K562 (cell line): ENCODE results near the gene CARD10. TPM values are rescaled to one million over a fixed set of nuclear protein-coding genes. Genes with fewer than 3 reads are reported as not detected.

ENCODE experiments used
- ATAC-seq: fragments of 200-7000 bp; cut with Tn5 transposase; 3 replicates; pipeline ENCODE4 v1.9.1; 2020; ENCODE audit warnings: moderate library complexity
- BruUV-seq: library from RNA; stranded (reverse); fragments of 400-500 nt; replicated peaks from 2 replicates; lab custom pipeline; 2021; lab: Mats Ljungman, UMichigan
- CTCF ChIA-PET: fragments of 300-600 bp; formaldehyde crosslinking; extraction: SDS; loops from one replicate; lab custom pipeline; 2021; ENCODE audit warnings: low intra/inter-chr PET ratio; lab: Yijun Ruan, JAX
- POLR2A ChIA-PET: fragments of 300-600, 350-650 bp; sonication (Branson Sonifier 250); formaldehyde crosslinking; extraction: SDS; loops from one replicate; lab custom pipeline; 2021; ENCODE audit warnings: antibody characterized with exemption, inconsistent platforms; lab: Yijun Ruan, JAX
- DNase-seq, 4 experiments: peaks; one replicate each; pipeline versions ENCODE4 v3.0.0 to v3.0.0-alpha.2; 2011 to 2018; ENCODE audit warnings: low spot score in 3 of 4, mixed read lengths in 3 of 4; ENCODE audit errors: extremely low read depth in 1 of 4
- FAIRE-seq: peaks from 2 replicates; lab custom pipeline; 2011; peaks lifted over from hg19 to GRCh38; lab: Jason Lieb, UNC
- H2AFZ ChIP-seq: 2 replicates; pipeline ENCODE4 v1.6.0; 2011; ENCODE audit warnings: low read depth, low read length, control low read depth, inconsistent platforms
- H3K27ac ChIP-seq: fragments of 200-600 bp; 3 replicates; pipeline ENCODE4 v1.8.0; 2011; ENCODE audit warnings: low read depth, mild to moderate bottlenecking, control low read depth, inconsistent platforms, low read length, moderate library complexity, mixed read lengths; ENCODE audit errors: extremely low read depth
- H3K27me3 ChIP-seq, 2 experiments: fragments of 300-600 bp in 1 of 2; 2 replicates in 1 of 2; 3 replicates in 1 of 2; pipeline versions ENCODE4 v1.6.0 to v1.8.0; 2011; ENCODE audit warnings: inconsistent platforms in 2 of 2, low read length in 2 of 2, mild to moderate bottlenecking in 1 of 2, mixed read lengths in 1 of 2, moderate library complexity in 1 of 2; ENCODE audit not compliant: control insufficient read depth in 2 of 2, insufficient read depth in 2 of 2
- H3K36me3 ChIP-seq: fragments of 300-600 bp; 3 replicates; pipeline ENCODE4 v1.8.0; 2011; ENCODE audit warnings: mild to moderate bottlenecking, low read length, inconsistent platforms; ENCODE audit not compliant: control insufficient read depth, insufficient read depth
- H3K4me1 ChIP-seq, 2 experiments: fragments of 200-600 bp in 1 of 2; replicated peaks in 1 of 2; 2 replicates in 1 of 2; 3 replicates in 1 of 2; pipeline versions ENCODE4 v1.5.1 to v1.8.0; 2011; ENCODE audit warnings: inconsistent platforms in 2 of 2, low read length in 2 of 2, mild to moderate bottlenecking in 1 of 2, mixed read lengths in 1 of 2, moderate library complexity in 1 of 2; ENCODE audit not compliant: control insufficient read depth in 2 of 2, insufficient read depth in 2 of 2
- H3K4me2 ChIP-seq: 2 replicates; pipeline ENCODE4 v1.6.1; 2011; ENCODE audit warnings: low read length, control low read depth, inconsistent platforms, mixed read lengths; ENCODE audit not compliant: insufficient read depth
- H3K4me3 ChIP-seq: fragments of 200-600 bp; sonication (generic), shearing (Covaris generic); 2 replicates; pipeline ENCODE4 v1.5.1; 2016; ENCODE audit warnings: control low read depth, inconsistent platforms
- H3K79me2 ChIP-seq: fragments of 200-600 bp; 3 replicates; pipeline ENCODE4 v1.8.0; 2011; ENCODE audit warnings: low read length, inconsistent platforms; ENCODE audit not compliant: control insufficient read depth, insufficient read depth
- H3K9ac ChIP-seq, 2 experiments: 2 replicates each; pipeline versions ENCODE4 v1.6.0 to v1.6.1; 2011; ENCODE audit warnings: low read depth in 2 of 2, low read length in 2 of 2, control low read depth in 1 of 2, inconsistent platforms in 1 of 2, mild to moderate bottlenecking in 1 of 2, mixed read lengths in 1 of 2; ENCODE audit not compliant: insufficient read depth in 1 of 2
- H3K9me1 ChIP-seq: one replicate; pipeline ENCODE4 v1.6.0; 2011; ENCODE audit warnings: inconsistent platforms, mild to moderate bottlenecking, low read length, moderate library complexity; ENCODE audit not compliant: control insufficient read depth, insufficient read depth
- H3K9me3 ChIP-seq: replicated peaks from 2 replicates; pipeline ENCODE4 v1.5.1; 2011; ENCODE audit warnings: low read depth, low read length, inconsistent platforms; ENCODE audit not compliant: control insufficient read depth, insufficient read depth
- H4K20me1 ChIP-seq: replicated peaks from 2 replicates; pipeline ENCODE4 v1.6.1; 2011; ENCODE audit warnings: low read length, inconsistent platforms, mixed read lengths; ENCODE audit not compliant: control insufficient read depth, insufficient read depth
- CTCF ChIP-seq, 3 experiments: IDR thresholded peaks in 2 of 3; conservative IDR thresholded peaks in 1 of 3; 2 replicates each; pipeline ENCODE4 v1.5.1; 2011 to 2012; ENCODE audit warnings: low read length in 3 of 3, mild to moderate bottlenecking in 3 of 3, control low read depth in 2 of 3, improper control_type of control experiment in 1 of 3, inconsistent platforms in 1 of 3, low read depth in 1 of 3, mixed read lengths in 1 of 3, moderate library complexity in 1 of 3; ENCODE audit not compliant: insufficient read depth in 2 of 3
- DIDO1 ChIP-seq: fragments of 450-650 bp; IDR thresholded peaks from 2 replicates; pipeline ENCODE4 v1.6.1; 2016; ENCODE audit warnings: low read depth, missing biosample characterization, missing genetic modification characterization
- LEF1 ChIP-seq: fragments of 450-650 bp; IDR thresholded peaks from 2 replicates; pipeline ENCODE4 v1.6.1; 2016; ENCODE audit warnings: mild to moderate bottlenecking
- SIN3A ChIP-seq, 2 experiments: fragments of 150-350 bp in 1 of 2; IDR thresholded peaks; 2 replicates each; pipeline ENCODE4 v1.6.1; 2011 to 2016; ENCODE audit warnings: borderline replicate concordance in 2 of 2, low read depth in 2 of 2, low read length in 2 of 2, mild to moderate bottlenecking in 2 of 2, moderate library complexity in 2 of 2; ENCODE audit not compliant: control insufficient read depth in 1 of 2
- TCF3 ChIP-seq: sonication (generic); formaldehyde crosslinking; IDR thresholded peaks from 2 replicates; pipeline ENCODE4 v1.4.0; 2020; ENCODE audit warnings: mild to moderate bottlenecking, missing genetic modification reagents
- ZC3H4 ChIP-seq: sonication (generic); formaldehyde crosslinking; IDR thresholded peaks from 2 replicates; pipeline ENCODE4 v1.9.0; 2021; ENCODE audit warnings: missing genetic modification reagents, borderline replicate concordance
- ZHX1 ChIP-seq: fragments of 150-350 bp; conservative IDR thresholded peaks from 2 replicates; pipeline ENCODE4 v1.6.1; 2014; ENCODE audit warnings: low read length
- ZNF146 ChIP-seq: IDR thresholded peaks from one replicate; pipeline ENCODE4 v1.6.1; 2018; ENCODE audit warnings: missing compliant biosample characterization; ENCODE audit not compliant: unreplicated experiment
- ZNF24 ChIP-seq: fragments of 450-650 bp; IDR thresholded peaks from 2 replicates; pipeline ENCODE4 v1.6.1; 2016
- ZNF639 ChIP-seq, 2 experiments: fragments of 200-800 bp in 1 of 2; sonication (Bioruptor generic) in 1 of 2; sonication (generic) in 1 of 2; formaldehyde crosslinking in 1 of 2; IDR thresholded peaks in 1 of 2; conservative IDR thresholded peaks in 1 of 2; 2 replicates each; pipeline versions ENCODE4 v1.5.0 to v1.6.1; 2016 to 2020; ENCODE audit warnings: missing compliant biosample characterization in 1 of 2, missing genetic modification characterization in 1 of 2, missing genetic modification reagents in 1 of 2
- ZNF77 ChIP-seq: fragments of 250-450 bp; sonication (Bioruptor Pico); IDR thresholded peaks from 2 replicates; pipeline ENCODE4 v1.5.0; 2020
- WGBS: fragments of 100-300 bp; shearing (Covaris generic); methylation state at CpG from one replicate; pipeline ENCODE4 v1.1.6; 2016; ENCODE audit warnings: low coverage, mixed read lengths; ENCODE audit not compliant: insufficient coverage; ENCODE audit errors: missing lambda C conversion rate; 5-methylcytosine and 5-hydroxymethylcytosine counted together
- in situ Hi-C: fragments of 300-500 bp; cut with MboI; formaldehyde crosslinking; loops from 4 replicates; pipeline ENCODE4 v1.15.0; 2018; ENCODE audit warnings: inconsistent platforms, mixed read lengths
- intact Hi-C: fragments of 100-400 bp; cut with micrococcal nuclease; formaldehyde crosslinking; loops from 2 replicates; pipeline ENCODE4 v1.14.2; 2022
- polyA plus RNA-seq, 8 experiments: library from polyadenylated mRNA; depleted of rRNA in 4 of 8; stranded (reverse) in 5 of 8; unstranded in 3 of 8; fragments of >200 nt; fragmentation: Nextera tagmentation in 2 of 8; fragmentation: Illumina TruSeq in 1 of 8; extraction: Ambion mirVana in 2 of 8; extraction: Trizol in 1 of 8; gene quantifications; 2 replicates each; pipeline versions ENCODE4 v1.2.1 to v1.2.3, GENCODE V29; 2011 to 2014; ENCODE audit warnings: inconsistent platforms in 1 of 8, missing spikeins in 1 of 8
- total RNA-seq, 7 experiments: library from RNA; depleted of rRNA in 6 of 7; stranded (reverse); fragments of >200 nt in 6 of 7; fragmentation: Illumina TruSeq in 2 of 7; extraction: Trizol in 2 of 7; gene quantifications; 2 replicates each; pipeline versions ENCODE4 v1.2.1 to v1.2.3, GENCODE V29; 2011 to 2021; ENCODE audit warnings: low replicate concordance in 1 of 7
- TF ChIP-seq, protein P1 (sequence below): fragments of 450-650 bp; formaldehyde crosslinking; IDR thresholded peaks from 2 replicates; pipeline ENCODE4 v1.4.0; 2022; ENCODE audit warnings: missing genetic modification characterization

CARD10 gene
- total and polyA plus RNA-seq, 9 of the 15 experiments (the other 6 are each of a cell fraction or from before 2014, with no cell fraction given), result 0.13 to 5.8 (median 1.6) TPM

DNA sequence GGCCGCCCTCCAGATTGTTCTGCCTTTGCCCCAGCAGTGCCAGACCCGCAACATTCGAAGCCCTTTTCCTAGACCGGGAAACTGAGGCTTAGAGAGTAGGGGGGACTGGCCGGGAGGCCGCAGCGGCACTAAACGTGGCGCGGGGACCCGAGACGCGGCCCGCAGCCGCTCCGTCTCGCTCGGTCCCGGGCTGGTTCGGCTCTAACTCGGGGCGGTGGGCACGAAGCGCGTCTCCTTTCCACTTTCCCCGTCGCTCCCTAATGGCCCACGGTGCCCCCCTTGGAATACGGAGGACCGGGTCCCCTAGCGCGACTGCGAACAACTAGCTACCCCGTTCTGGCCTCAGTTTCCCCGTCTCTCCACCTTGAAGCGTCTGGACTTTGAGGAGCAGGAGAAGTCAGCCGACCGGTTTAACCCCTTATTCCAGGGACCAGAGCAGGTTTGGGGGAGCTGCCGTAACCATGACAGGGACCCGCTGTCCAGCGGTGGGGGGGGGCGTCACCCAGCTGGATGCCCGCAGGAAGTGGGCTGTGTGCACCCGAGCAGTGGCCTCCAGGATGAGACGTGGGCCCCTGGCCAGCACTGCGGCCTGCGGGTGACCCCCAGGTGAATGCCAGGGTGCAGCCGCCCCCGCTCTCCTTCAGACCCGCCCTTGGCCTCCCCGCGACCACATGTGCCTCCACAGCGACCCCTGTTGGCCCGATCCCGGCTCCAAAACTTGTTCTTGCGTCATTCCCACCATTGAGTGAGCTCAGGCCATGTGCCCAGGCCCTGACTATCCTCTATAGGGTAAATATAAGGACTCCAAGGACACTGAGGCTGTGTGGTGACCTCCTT is 42.2 kb upstream of the CARD10 start:
- 0% methylated on average over 21 of the region's 56 CpGs for WGBS
- peaks cover 19% of the 10 kb centered on the region for H4K20me1 ChIP-seq
- ChIA-PET POLR2A (interaction anchor here (0.6 to 1.7 kb wide), 14 partner anchors 9 to 661 kb away, joined by 3 to 16 read pairs (median 4); no protein-coding TSS in a partner anchor), CTCF (interaction anchor here (0.9 to 2.4 kb wide), 2 partner anchors 16 to 23 kb away, joined by 3 to 16 read pairs; no protein-coding TSS in a partner anchor)
- peak; percentile 69 for ATAC-seq
- H3K9me3 ChIP-seq, result no peaks in the 10 kb centered on the region
- BruUV-seq, result TSS peak; percentile 76
- DNase-seq, result peak; percentile 75 to 92 (median 84)
- H3K9ac ChIP-seq, result peak overlapping the region; percentile 97
- H3K27me3 ChIP-seq, result no peaks in the 10 kb centered on the region
- H3K4me1 ChIP-seq, result peaks cover 26 to 45% of the 10 kb centered on the region in 2 experiments
- H3K27ac ChIP-seq, result peak overlapping the region; percentile 97
- peak overlapping the region; percentile 92 for H3K4me2 ChIP-seq
- intact Hi-C loops (no loop called here), in situ Hi-C loops (no loop called here)
- peaks cover 3% of the 10 kb centered on the region for H3K9me1 ChIP-seq
- H3K79me2 ChIP-seq, result peaks cover 57% of the 10 kb centered on the region
- peak overlapping the region; percentile 83 for H3K4me3 ChIP-seq
- no peak overlapping the region for H2AFZ ChIP-seq
- peaks cover 37% of the 10 kb centered on the region; the same call in 2 of the 3 replicates for H3K36me3 ChIP-seq
- peak; percentile 56 for FAIRE-seq
- TF ChIP-seq ZNF146, result no peak
- peak; percentile 70 to 84 (median 73) for TF ChIP-seq CTCF (IDR thresholded peaks at IDR 0.05 in 2 of 3, conservative IDR thresholded peaks at IDR 0.05 in 1 of 3; ENCODE audit: insufficient read depth in 2 of 3, low read depth in 1 of 3, low read length in 3 of 3)
- TF ChIP-seq, protein P1, sequence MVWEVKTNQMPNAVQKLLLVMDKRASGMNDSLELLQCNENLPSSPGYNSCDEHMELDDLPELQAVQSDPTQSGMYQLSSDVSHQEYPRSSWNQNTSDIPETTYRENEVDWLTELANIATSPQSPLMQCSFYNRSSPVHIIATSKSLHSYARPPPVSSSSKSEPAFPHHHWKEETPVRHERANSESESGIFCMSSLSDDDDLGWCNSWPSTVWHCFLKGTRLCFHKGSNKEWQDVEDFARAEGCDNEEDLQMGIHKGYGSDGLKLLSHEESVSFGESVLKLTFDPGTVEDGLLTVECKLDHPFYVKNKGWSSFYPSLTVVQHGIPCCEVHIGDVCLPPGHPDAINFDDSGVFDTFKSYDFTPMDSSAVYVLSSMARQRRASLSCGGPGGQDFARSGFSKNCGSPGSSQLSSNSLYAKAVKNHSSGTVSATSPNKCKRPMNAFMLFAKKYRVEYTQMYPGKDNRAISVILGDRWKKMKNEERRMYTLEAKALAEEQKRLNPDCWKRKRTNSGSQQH (CRISPR knock-in tag), result no peak
- TF ChIP-seq ZC3H4, result 0 out of 2 replicates have a peak, but pooled peaks have one; percentile 28
- TF ChIP-seq TCF3 (CRISPR knock-in tag), result peak; percentile 16; the same call in 1 of the 2 replicates
- no peak for TF ChIP-seq DIDO1 (tag)
- TF ChIP-seq ZNF77 (CRISPR knock-in tag), result no peak
- no peak for TF ChIP-seq LEF1
- no peak for TF ChIP-seq ZHX1
- TF ChIP-seq ZNF639 (CRISPR knock-in tag; conservative IDR thresholded peaks at IDR 0.05 in 1 of 2, IDR thresholded peaks at IDR 0.05 in 1 of 2), result 0 out of 4 replicates have a peak, but pooled peaks of 1 of the 2 experiments have one; percentile 36
- TF ChIP-seq SIN3A (IDR thresholded peaks at IDR 0.05; ENCODE audit: borderline replicate concordance in 2 of 2, control insufficient read depth in 1 of 2, low read depth in 2 of 2, low read length in 2 of 2), result no peak; a peak in 1 of 4 replicates
- TF ChIP-seq ZNF24, result no peak
